K562 (cell line): ENCODE results near the gene WDR93. TPM values are rescaled to one million over a fixed set of nuclear protein-coding genes. Genes with fewer than 3 reads are reported as not detected.

Experiments used
- EHMT2 ChIP-seq: fragments of 450-650 bp; IDR thresholded peaks from 2 replicates; pipeline ENCODE4 v1.6.1; 2018; ENCODE audit warnings: antibody characterized with exemption
- GABPB1 ChIP-seq: sonication (generic); formaldehyde crosslinking; IDR thresholded peaks from 2 replicates; pipeline ENCODE4 v1.8.0; 2022; ENCODE audit warnings: mild to moderate bottlenecking, missing genetic modification reagents
- KLF16 ChIP-seq: IDR thresholded peaks from 2 replicates; pipeline ENCODE4 v1.6.1; 2016; ENCODE audit warnings: antibody characterized with exemption
- PHF8 ChIP-seq: fragments of 200-600 bp; sonication (generic); IDR thresholded peaks from 2 replicates; pipeline ENCODE4 v1.6.1; 2012; ENCODE audit warnings: mixed run types, mild to moderate bottlenecking, inconsistent platforms, low read length, moderate library complexity, borderline replicate concordance
- polyA plus RNA-seq, 8 experiments: library from polyadenylated mRNA; depleted of rRNA in 4 of 8; stranded (reverse) in 5 of 8; unstranded in 3 of 8; fragments of >200 nt; fragmentation: Nextera tagmentation in 2 of 8; fragmentation: Illumina TruSeq in 1 of 8; extraction: Ambion mirVana in 2 of 8; extraction: Trizol in 1 of 8; gene quantifications; 2 replicates each; pipeline versions ENCODE4 v1.2.1 to v1.2.3, GENCODE V29; 2011 to 2014; ENCODE audit warnings: inconsistent platforms in 1 of 8, missing spikeins in 1 of 8
- total RNA-seq, 7 experiments: library from RNA; depleted of rRNA in 6 of 7; stranded (reverse); fragments of >200 nt in 6 of 7; fragmentation: Illumina TruSeq in 2 of 7; extraction: Trizol in 2 of 7; gene quantifications; 2 replicates each; pipeline versions ENCODE4 v1.2.1 to v1.2.3, GENCODE V29; 2011 to 2021; ENCODE audit warnings: low replicate concordance in 1 of 7
- TF ChIP-seq, protein P1 (sequence below): IDR thresholded peaks from 2 replicates; pipeline ENCODE4 v1.6.1; 2014; ENCODE audit warnings: antibody characterized with exemption
- TF ChIP-seq, protein P2 (sequence below): fragments of 450-650 bp; IDR thresholded peaks from 2 replicates; pipeline ENCODE4 v1.6.1; 2017; ENCODE audit warnings: antibody characterized with exemption, mild to moderate bottlenecking
- TF ChIP-seq, protein P3 (sequence below): fragments of 200-600 bp; sonication (generic); IDR thresholded peaks from one replicate; pipeline ENCODE4 v1.6.1; 2012; ENCODE audit warnings: mild to moderate bottlenecking, low read depth, low read length, inconsistent platforms
- TF ChIP-seq, protein P4 (sequence below): sonication (generic); formaldehyde crosslinking; IDR thresholded peaks from 2 replicates; pipeline ENCODE4 v1.9.0; 2022; ENCODE audit warnings: mild to moderate bottlenecking, missing genetic modification reagents

WDR93 gene
- total and polyA plus RNA-seq, 9 of the 15 experiments (the other 6 are each of a cell fraction or from before 2014, with no cell fraction given) = not detected

DNA sequence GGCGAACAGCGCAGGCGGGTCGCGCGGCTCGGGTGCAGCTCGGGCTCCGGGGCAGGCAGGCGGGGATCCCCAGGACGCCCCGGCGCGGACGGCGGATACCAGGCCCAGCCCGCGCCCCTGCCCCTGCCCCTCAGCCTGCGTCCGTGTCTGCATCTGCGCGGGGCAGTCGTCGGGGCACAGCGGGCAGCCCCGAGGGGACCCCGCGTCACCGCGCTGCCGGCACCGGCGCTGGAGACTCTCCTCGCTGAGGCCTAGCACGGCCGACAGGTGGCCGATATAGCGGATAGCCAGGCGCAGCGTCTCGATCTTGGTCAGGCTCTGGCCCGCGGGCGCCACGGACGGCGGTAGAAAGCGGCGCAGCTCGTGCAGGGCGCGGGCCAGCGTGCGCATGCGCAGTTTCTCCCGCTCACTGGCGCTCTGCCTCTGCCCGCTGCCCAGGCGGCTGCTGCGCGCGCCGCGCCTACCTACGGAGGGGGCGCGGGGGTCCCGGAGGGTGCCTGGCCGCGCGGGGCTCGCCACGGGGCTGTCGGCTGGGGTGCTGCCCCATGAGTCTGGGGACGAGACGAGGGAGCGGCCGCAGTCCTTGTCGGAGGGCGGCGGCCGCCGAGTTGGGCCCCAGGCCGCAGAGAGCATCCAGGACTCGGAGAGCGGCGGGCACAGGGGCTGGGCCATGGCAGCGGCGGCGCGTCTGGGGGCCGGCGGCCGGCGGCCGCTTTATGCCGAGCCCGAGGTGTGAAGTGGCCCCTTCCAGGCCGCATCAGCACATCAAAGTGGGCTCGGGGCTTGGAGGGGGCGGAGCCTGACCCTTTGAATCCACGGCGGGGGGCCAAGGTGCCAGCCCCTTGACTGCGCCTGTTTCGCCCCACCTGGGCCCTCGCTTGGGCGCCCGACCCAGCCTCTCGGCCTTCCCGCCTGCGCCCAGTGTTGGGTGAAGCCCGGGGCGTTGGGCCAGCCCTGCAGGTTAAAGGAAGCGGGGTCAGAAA lies 60.2 kb downstream of the WDR93 start, which contains the start of gene MESP1 (continued):
- TF ChIP-seq PHF8 = peak; percentile 74; the same call in 1 of the 2 replicates
- TF ChIP-seq, protein P1, sequence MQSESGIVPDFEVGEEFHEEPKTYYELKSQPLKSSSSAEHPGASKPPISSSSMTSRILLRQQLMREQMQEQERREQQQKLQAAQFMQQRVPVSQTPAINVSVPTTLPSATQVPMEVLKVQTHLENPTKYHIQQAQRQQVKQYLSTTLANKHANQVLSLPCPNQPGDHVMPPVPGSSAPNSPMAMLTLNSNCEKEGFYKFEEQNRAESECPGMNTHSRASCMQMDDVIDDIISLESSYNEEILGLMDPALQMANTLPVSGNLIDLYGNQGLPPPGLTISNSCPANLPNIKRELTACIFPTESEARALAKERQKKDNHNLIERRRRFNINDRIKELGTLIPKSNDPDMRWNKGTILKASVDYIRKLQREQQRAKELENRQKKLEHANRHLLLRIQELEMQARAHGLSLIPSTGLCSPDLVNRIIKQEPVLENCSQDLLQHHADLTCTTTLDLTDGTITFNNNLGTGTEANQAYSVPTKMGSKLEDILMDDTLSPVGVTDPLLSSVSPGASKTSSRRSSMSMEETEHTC = no peak
- TF ChIP-seq EHMT2 = no peak
- TF ChIP-seq, protein P2, sequence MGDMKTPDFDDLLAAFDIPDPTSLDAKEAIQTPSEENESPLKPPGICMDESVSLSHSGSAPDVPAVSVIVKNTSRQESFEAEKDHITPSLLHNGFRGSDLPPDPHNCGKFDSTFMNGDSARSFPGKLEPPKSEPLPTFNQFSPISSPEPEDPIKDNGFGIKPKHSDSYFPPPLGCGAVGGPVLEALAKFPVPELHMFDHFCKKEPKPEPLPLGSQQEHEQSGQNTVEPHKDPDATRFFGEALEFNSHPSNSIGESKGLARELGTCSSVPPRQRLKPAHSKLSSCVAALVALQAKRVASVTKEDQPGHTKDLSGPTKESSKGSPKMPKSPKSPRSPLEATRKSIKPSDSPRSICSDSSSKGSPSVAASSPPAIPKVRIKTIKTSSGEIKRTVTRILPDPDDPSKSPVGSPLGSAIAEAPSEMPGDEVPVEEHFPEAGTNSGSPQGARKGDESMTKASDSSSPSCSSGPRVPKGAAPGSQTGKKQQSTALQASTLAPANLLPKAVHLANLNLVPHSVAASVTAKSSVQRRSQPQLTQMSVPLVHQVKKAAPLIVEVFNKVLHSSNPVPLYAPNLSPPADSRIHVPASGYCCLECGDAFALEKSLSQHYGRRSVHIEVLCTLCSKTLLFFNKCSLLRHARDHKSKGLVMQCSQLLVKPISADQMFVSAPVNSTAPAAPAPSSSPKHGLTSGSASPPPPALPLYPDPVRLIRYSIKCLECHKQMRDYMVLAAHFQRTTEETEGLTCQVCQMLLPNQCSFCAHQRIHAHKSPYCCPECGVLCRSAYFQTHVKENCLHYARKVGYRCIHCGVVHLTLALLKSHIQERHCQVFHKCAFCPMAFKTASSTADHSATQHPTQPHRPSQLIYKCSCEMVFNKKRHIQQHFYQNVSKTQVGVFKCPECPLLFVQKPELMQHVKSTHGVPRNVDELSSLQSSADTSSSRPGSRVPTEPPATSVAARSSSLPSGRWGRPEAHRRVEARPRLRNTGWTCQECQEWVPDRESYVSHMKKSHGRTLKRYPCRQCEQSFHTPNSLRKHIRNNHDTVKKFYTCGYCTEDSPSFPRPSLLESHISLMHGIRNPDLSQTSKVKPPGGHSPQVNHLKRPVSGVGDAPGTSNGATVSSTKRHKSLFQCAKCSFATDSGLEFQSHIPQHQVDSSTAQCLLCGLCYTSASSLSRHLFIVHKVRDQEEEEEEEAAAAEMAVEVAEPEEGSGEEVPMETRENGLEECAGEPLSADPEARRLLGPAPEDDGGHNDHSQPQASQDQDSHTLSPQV = peak; percentile 80
- TF ChIP-seq KLF16 = no peak
- TF ChIP-seq GABPB1 (CRISPR knock-in tag) = peak; percentile 19; the same call in 1 of the 2 replicates
- TF ChIP-seq, protein P3, sequence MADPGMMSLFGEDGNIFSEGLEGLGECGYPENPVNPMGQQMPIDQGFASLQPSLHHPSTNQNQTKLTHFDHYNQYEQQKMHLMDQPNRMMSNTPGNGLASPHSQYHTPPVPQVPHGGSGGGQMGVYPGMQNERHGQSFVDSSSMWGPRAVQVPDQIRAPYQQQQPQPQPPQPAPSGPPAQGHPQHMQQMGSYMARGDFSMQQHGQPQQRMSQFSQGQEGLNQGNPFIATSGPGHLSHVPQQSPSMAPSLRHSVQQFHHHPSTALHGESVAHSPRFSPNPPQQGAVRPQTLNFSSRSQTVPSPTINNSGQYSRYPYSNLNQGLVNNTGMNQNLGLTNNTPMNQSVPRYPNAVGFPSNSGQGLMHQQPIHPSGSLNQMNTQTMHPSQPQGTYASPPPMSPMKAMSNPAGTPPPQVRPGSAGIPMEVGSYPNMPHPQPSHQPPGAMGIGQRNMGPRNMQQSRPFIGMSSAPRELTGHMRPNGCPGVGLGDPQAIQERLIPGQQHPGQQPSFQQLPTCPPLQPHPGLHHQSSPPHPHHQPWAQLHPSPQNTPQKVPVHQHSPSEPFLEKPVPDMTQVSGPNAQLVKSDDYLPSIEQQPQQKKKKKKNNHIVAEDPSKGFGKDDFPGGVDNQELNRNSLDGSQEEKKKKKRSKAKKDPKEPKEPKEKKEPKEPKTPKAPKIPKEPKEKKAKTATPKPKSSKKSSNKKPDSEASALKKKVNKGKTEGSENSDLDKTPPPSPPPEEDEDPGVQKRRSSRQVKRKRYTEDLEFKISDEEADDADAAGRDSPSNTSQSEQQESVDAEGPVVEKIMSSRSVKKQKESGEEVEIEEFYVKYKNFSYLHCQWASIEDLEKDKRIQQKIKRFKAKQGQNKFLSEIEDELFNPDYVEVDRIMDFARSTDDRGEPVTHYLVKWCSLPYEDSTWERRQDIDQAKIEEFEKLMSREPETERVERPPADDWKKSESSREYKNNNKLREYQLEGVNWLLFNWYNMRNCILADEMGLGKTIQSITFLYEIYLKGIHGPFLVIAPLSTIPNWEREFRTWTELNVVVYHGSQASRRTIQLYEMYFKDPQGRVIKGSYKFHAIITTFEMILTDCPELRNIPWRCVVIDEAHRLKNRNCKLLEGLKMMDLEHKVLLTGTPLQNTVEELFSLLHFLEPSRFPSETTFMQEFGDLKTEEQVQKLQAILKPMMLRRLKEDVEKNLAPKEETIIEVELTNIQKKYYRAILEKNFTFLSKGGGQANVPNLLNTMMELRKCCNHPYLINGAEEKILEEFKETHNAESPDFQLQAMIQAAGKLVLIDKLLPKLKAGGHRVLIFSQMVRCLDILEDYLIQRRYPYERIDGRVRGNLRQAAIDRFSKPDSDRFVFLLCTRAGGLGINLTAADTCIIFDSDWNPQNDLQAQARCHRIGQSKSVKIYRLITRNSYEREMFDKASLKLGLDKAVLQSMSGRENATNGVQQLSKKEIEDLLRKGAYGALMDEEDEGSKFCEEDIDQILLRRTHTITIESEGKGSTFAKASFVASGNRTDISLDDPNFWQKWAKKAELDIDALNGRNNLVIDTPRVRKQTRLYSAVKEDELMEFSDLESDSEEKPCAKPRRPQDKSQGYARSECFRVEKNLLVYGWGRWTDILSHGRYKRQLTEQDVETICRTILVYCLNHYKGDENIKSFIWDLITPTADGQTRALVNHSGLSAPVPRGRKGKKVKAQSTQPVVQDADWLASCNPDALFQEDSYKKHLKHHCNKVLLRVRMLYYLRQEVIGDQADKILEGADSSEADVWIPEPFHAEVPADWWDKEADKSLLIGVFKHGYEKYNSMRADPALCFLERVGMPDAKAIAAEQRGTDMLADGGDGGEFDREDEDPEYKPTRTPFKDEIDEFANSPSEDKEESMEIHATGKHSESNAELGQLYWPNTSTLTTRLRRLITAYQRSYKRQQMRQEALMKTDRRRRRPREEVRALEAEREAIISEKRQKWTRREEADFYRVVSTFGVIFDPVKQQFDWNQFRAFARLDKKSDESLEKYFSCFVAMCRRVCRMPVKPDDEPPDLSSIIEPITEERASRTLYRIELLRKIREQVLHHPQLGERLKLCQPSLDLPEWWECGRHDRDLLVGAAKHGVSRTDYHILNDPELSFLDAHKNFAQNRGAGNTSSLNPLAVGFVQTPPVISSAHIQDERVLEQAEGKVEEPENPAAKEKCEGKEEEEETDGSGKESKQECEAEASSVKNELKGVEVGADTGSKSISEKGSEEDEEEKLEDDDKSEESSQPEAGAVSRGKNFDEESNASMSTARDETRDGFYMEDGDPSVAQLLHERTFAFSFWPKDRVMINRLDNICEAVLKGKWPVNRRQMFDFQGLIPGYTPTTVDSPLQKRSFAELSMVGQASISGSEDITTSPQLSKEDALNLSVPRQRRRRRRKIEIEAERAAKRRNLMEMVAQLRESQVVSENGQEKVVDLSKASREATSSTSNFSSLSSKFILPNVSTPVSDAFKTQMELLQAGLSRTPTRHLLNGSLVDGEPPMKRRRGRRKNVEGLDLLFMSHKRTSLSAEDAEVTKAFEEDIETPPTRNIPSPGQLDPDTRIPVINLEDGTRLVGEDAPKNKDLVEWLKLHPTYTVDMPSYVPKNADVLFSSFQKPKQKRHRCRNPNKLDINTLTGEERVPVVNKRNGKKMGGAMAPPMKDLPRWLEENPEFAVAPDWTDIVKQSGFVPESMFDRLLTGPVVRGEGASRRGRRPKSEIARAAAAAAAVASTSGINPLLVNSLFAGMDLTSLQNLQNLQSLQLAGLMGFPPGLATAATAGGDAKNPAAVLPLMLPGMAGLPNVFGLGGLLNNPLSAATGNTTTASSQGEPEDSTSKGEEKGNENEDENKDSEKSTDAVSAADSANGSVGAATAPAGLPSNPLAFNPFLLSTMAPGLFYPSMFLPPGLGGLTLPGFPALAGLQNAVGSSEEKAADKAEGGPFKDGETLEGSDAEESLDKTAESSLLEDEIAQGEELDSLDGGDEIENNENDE = no peak
- TF ChIP-seq, protein P4, sequence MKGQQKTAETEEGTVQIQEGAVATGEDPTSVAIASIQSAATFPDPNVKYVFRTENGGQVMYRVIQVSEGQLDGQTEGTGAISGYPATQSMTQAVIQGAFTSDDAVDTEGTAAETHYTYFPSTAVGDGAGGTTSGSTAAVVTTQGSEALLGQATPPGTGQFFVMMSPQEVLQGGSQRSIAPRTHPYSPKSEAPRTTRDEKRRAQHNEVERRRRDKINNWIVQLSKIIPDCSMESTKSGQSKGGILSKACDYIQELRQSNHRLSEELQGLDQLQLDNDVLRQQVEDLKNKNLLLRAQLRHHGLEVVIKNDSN (CRISPR knock-in tag) = peak; percentile 44; the same call in 1 of the 2 replicates
